Measurements from ENCODE around the gene COL13A1.

COL13A1 gene

GRCh38 chr10:69815104-69815503 is 13.4 kb downstream of the COL13A1 start:
- H2AFZ ChIP-seq (ENCODE audit: low read length), result no peak overlapping the region
- H3F3A ChIP-seq (ENCODE audit: insufficient read depth, low read length), result no peaks in the 10 kb centered on the region
- H3K4me3 ChIP-seq (ENCODE audit: low read depth, low read length, poor library complexity, severe bottlenecking), result no peak overlapping the region
- no peaks in the 10 kb centered on the region for H3K36me3 ChIP-seq (ENCODE audit: insufficient read depth, low read length)
- H3K27ac ChIP-seq (ENCODE audit: low read depth, low read length, poor library complexity, severe bottlenecking), result no peak overlapping the region
- no peaks in the 10 kb centered on the region for H4K20me1 ChIP-seq (ENCODE audit: insufficient read depth, low read length)
- no peak overlapping the region for H3K4me2 ChIP-seq (ENCODE audit: low read length)
- TF ChIP-seq CTCF (IDR thresholded peaks at IDR 0.05; ENCODE audit: low read length), result no peak
- no peak for TF ChIP-seq EZH2 (IDR thresholded peaks at IDR 0.05; ENCODE audit: borderline replicate concordance, low read length)
- H3K4me1 ChIP-seq (ENCODE audit: insufficient read depth, low read length, severe bottlenecking), result no peaks in the 10 kb centered on the region
- no peaks in the 10 kb centered on the region; the same call in 1 of the 2 replicates for H3K27me3 ChIP-seq (ENCODE audit: insufficient read depth, low read length)
- H3K9me3 ChIP-seq (ENCODE audit: low read length), result no peaks in the 10 kb centered on the region
- H3K9me2 ChIP-seq (ENCODE audit: low read depth, low read length), result no peaks in the 10 kb centered on the region
- H3K79me2 ChIP-seq (ENCODE audit: insufficient read depth, low read length), result no peaks in the 10 kb centered on the region
- H3K9ac ChIP-seq (ENCODE audit: low read length), result no peak overlapping the region

DNA sequence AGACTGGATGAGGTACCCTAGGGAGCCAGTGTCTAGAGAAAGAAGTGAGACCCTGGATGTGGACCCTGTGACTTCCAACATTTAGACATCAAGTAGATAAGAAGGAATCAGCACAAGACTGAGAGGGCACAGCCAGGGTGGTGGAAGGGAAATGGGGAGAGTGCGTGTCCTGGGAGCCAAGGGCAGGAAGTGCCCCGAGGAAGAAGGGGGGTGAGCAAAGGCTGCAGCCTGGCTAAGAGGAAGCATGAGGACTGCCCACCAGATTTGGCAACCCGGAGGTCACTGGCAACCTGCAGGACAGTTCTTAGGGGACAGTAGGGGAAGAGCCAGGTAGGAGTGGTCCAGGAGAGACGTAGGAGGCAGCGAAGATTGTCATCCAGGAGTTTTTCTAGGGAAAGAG is 14.8 kb downstream of the COL13A1 start:
- Histone ChIP-seq H3K4me3 (ENCODE audit: low read depth, low read length, poor library complexity, severe bottlenecking) (no peak overlapping the region), H3K27ac (ENCODE audit: low read depth, low read length, poor library complexity, severe bottlenecking) (no peak overlapping the region), H3K36me3 (ENCODE audit: insufficient read depth, low read length) (no peaks in the 10 kb centered on the region), H3K4me1 (ENCODE audit: insufficient read depth, low read length, severe bottlenecking) (no peaks in the 10 kb centered on the region), H4K20me1 (ENCODE audit: insufficient read depth, low read length) (no peaks in the 10 kb centered on the region), H3K9me3 (ENCODE audit: low read length) (no peaks in the 10 kb centered on the region), H3F3A (ENCODE audit: insufficient read depth, low read length) (no peaks in the 10 kb centered on the region), H2AFZ (ENCODE audit: low read length) (no peak overlapping the region), H3K27me3 (ENCODE audit: insufficient read depth, low read length) (no peaks in the 10 kb centered on the region; the same call in 1 of the 2 replicates), H3K79me2 (ENCODE audit: insufficient read depth, low read length) (no peaks in the 10 kb centered on the region), H3K4me2 (ENCODE audit: low read length) (no peak overlapping the region), H3K9ac (ENCODE audit: low read length) (no peak overlapping the region), H3K9me2 (ENCODE audit: low read depth, low read length) (no peaks in the 10 kb centered on the region)
- no peak for TF ChIP-seq CTCF (IDR thresholded peaks at IDR 0.05; ENCODE audit: low read length)
- TF ChIP-seq EZH2 (IDR thresholded peaks at IDR 0.05; ENCODE audit: borderline replicate concordance, low read length), result no peak

DNA sequence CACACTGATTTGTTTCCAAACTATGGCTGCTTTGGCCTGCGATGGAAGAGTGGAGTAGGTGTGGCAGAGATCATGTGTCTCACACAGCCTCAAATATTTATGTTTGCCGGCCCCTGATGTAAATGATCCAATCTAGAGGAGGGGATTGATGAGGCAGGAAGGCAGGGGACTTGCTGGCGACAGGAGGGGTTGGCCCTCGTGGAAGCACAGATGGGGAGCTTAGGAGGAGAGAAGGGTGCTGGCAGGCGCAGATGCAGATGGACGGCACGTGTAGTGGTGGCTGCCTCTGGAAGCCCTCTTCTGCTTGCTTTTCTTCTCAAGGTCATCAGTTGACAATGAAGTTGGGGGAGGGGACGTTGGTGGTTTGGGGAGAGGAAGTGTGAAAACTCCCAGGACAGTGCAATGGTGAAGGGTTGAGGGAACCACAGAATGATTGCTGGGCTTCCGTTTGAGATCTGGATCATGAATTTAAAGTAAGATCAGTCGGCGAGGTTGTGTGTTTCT is 15.4 kb downstream of the COL13A1 start:
- Histone ChIP-seq H2AFZ (ENCODE audit: low read length) (no peak overlapping the region), H3K4me3 (ENCODE audit: low read depth, low read length, poor library complexity, severe bottlenecking) (no peak overlapping the region), H3K4me2 (ENCODE audit: low read length) (no peak overlapping the region), H3K9ac (ENCODE audit: low read length) (no peak overlapping the region), H3K4me1 (ENCODE audit: insufficient read depth, low read length, severe bottlenecking) (no peaks in the 10 kb centered on the region), H3K27ac (ENCODE audit: low read depth, low read length, poor library complexity, severe bottlenecking) (no peak overlapping the region), H3K9me3 (ENCODE audit: low read length) (no peaks in the 10 kb centered on the region), H3K27me3 (ENCODE audit: insufficient read depth, low read length) (no peaks in the 10 kb centered on the region; the same call in 1 of the 2 replicates), H3K79me2 (ENCODE audit: insufficient read depth, low read length) (no peaks in the 10 kb centered on the region), H3K36me3 (ENCODE audit: insufficient read depth, low read length) (no peaks in the 10 kb centered on the region), H4K20me1 (ENCODE audit: insufficient read depth, low read length) (no peaks in the 10 kb centered on the region), H3F3A (ENCODE audit: insufficient read depth, low read length) (no peaks in the 10 kb centered on the region), H3K9me2 (ENCODE audit: low read depth, low read length) (no peaks in the 10 kb centered on the region)
- no peak for TF ChIP-seq EZH2 (IDR thresholded peaks at IDR 0.05; ENCODE audit: borderline replicate concordance, low read length)
- TF ChIP-seq CTCF (IDR thresholded peaks at IDR 0.05; ENCODE audit: low read length), result no peak
